ENCODE measurements around the gene HMOX1. TPM values are rescaled to one million over a fixed set of nuclear protein-coding genes. Genes with fewer than 3 reads are reported as not detected.
"Not testable (repeated sequence)": the region's sequence is repeated elsewhere in the genome, so short reads cannot be mapped to it uniquely, and the experiment has no call there.

The HMOX1 gene
- total RNA-seq, 4 donors from 2014 or later, result 0.51 to 13.8 (median 8.5) TPM

DNA sequence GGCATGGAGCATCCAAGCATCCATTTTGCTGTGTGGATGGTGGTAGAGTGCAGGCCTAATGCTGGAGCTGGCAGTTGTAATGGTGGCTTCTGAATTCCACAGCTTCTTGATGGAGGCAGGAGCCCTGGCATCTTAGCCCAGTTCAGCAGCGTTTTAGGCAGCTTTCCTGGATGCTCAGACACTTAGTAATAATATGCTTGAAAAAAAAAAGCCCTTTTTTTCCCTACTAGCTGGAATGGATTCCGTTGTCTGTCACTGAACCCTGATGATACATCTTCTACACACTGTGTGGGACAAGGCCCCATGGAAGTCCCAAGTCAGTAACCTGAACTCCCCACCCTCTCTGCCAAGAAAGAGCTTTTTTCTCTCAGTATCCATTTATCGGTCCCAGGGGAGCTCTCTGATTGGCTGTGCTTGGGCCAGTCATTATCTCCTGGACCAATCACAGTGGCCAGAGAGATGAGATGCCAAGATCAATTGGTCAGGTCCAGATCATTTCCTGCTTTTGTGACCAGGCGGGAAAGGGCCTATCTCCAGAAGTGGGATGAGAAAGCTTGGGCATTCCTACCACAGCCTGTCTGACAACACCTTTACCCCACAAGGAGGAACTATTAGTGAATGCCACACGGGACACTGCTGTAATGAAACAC is 53.3 kb downstream of the HMOX1 start:
- Histone ChIP-seq H3K4me3 (no peak overlapping the region), H3K9me3 (peaks cover 0 to 5% of the 10 kb centered on the region in 2 donors), H3K36me3 (no peaks in the 10 kb centered on the region), H3K27me3 (no peaks in the 10 kb centered on the region), H3K4me1 (peaks cover 0 to 3% of the 10 kb centered on the region in 2 donors), H3K27ac (no peak overlapping the region)
- no peak for DNase-seq
- TF ChIP-seq POLR2A (IDR thresholded peaks at IDR 0.05), result no peak
- TF ChIP-seq, protein P1, sequence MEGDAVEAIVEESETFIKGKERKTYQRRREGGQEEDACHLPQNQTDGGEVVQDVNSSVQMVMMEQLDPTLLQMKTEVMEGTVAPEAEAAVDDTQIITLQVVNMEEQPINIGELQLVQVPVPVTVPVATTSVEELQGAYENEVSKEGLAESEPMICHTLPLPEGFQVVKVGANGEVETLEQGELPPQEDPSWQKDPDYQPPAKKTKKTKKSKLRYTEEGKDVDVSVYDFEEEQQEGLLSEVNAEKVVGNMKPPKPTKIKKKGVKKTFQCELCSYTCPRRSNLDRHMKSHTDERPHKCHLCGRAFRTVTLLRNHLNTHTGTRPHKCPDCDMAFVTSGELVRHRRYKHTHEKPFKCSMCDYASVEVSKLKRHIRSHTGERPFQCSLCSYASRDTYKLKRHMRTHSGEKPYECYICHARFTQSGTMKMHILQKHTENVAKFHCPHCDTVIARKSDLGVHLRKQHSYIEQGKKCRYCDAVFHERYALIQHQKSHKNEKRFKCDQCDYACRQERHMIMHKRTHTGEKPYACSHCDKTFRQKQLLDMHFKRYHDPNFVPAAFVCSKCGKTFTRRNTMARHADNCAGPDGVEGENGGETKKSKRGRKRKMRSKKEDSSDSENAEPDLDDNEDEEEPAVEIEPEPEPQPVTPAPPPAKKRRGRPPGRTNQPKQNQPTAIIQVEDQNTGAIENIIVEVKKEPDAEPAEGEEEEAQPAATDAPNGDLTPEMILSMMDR (IDR thresholded peaks at IDR 0.05), result no peak
- intact Hi-C loops (cut with DNase I; ENCODE audit: low total_unique reads), result loop anchor here (5.0 kb wide), 1 partner anchor 148 kb away; no protein-coding TSS in a partner anchor

DNA sequence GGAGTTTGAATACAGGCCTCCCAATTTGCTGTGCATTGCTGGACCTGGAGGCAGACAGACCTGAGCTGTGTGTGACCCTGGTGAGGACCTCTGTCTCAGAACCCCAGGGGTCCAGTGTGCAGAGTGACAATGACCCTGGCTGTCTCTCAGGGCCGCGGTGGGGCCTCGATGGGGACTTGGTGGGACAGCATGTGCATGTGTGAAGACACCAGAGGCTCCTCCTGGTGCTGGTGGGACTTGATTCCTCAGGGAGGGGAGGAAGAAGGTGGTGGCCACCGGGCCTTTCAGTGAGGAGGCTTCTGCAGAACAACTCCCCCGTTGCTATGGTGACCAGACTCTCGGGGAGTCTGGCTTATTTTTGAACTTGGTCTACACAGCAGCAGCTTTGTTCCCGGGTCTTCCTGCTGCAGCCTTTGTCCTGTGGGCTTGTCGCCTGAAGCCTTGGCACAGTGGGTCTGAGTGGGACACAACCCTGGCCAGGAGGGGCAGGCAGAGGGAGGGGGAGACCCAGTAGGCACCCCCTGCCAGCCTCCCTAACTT is 54.4 kb downstream of the HMOX1 start:
- no peak overlapping the region for H3K4me3 ChIP-seq
- peaks cover 0 to 5% of the 10 kb centered on the region in 2 donors for H3K9me3 ChIP-seq
- TF ChIP-seq, protein P1 (IDR thresholded peaks at IDR 0.05), result no peak
- no peak for TF ChIP-seq POLR2A (IDR thresholded peaks at IDR 0.05)
- peaks cover 0 to 3% of the 10 kb centered on the region in 2 donors for H3K4me1 ChIP-seq
- no peaks in the 10 kb centered on the region for H3K27me3 ChIP-seq
- no peak overlapping the region for H3K27ac ChIP-seq
- H3K36me3 ChIP-seq, result no peaks in the 10 kb centered on the region
- intact Hi-C loops (cut with DNase I; ENCODE audit: low total_unique reads), result no loop called here
- no peak for DNase-seq

DNA sequence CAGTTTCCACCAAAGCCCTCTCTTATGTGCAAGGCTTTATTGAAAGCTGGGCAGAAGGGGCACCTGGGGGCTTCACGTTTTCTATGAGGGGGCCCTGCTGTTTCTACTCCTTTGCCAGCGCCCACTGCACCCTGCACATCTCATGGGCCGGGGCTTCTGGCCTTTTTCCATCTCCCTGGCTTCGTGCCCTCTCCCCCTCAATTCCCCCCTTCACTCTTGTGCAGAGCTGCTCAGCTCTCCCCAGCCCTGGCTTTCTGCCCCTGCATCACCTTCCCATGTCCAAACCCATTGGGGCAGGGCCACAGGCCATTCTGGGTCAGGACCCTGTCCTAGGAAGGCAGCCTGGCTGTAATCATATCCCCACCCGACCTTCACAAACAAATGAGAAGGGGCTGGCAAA is 55.5 kb downstream of the HMOX1 start:
- Histone ChIP-seq H3K27ac (no peak overlapping the region), H3K4me1 (no peaks in the 10 kb centered on the region), H3K4me3 (no peak overlapping the region), H3K27me3 (no peaks in the 10 kb centered on the region), H3K9me3 (peaks cover 0 to 5% of the 10 kb centered on the region in 2 donors), H3K36me3 (no peaks in the 10 kb centered on the region)
- no peak for TF ChIP-seq POLR2A (IDR thresholded peaks at IDR 0.05)
- TF ChIP-seq, protein P1 (IDR thresholded peaks at IDR 0.05), result no peak
- DNase-seq, result no peak
- intact Hi-C loops (cut with DNase I; ENCODE audit: low total_unique reads), result no loop called here

DNA sequence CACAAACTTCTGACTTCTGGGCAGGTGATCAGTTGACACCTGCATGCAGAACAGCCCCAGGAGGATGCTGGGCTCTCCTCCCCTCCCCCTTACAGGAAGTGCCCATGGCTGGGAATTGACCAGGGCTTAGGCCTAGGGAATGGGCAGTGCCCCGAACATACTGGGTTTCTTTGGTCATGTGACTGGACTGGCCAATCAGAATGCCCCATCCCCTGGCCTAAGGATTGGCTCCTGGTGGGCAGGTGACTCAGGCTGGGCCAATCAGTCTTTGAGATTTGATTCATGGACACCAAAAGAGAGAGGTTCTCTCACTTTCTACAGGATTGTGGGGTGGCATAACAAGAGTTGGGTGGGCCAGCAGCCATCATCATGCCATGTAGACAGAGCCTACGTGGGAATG is 56.2 kb downstream of the HMOX1 start:
- H3K27me3 ChIP-seq, result no peaks in the 10 kb centered on the region
- no peak for DNase-seq
- TF ChIP-seq, protein P1 (IDR thresholded peaks at IDR 0.05), result no peak
- TF ChIP-seq POLR2A (IDR thresholded peaks at IDR 0.05), result no peak
- no peaks in the 10 kb centered on the region for H3K4me1 ChIP-seq
- no peaks in the 10 kb centered on the region for H3K36me3 ChIP-seq
- H3K27ac ChIP-seq, result no peak overlapping the region
- H3K4me3 ChIP-seq, result no peak overlapping the region
- intact Hi-C loops (cut with DNase I; ENCODE audit: low total_unique reads), result no loop called here
- H3K9me3 ChIP-seq, result peaks cover 0 to 5% of the 10 kb centered on the region in 2 donors

DNA sequence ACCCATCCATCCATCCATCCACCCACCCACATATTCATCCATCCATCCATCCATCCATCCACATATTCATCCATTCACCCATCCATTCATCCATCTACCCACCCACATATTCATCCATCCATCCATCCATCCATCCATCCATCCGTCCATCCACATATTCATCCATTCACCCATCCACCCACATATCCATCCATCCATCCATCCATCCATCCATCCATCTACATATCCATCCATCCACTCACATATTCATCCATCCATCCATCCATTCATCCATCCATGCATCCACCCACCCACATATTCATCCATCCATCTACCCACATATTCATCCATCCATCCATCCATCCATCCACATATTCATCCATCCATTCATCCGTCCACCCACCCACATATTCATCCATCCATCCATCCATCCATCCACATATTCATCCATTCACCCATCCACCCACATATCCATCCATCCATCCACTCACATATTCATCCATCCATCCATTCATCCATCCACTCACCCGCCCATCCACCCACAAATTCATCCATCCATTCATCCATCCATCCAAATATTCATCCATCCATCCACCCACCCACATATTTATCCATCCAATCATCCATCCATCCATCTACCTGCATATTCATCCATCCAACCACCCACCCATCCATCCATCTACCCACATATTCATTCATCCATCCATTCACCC is 57.9 kb downstream of the HMOX1 start:
- H3K27ac ChIP-seq; H3K9me3 ChIP-seq; intact Hi-C loops (cut with DNase I; ENCODE audit: low total_unique reads); H3K4me3 ChIP-seq; H3K36me3 ChIP-seq; H3K4me1 ChIP-seq; DNase-seq; H3K27me3 ChIP-seq: not testable (repeated sequence)

Measured in uterus (tissue), 4 donors.